Measurements from ENCODE around the gene HBEGF. TPM values are rescaled to one million over a fixed set of nuclear protein-coding genes. Genes with fewer than 3 reads are reported as not detected.

Gene HBEGF
- total and polyA plus RNA-seq, 2 experiments from 2014 or later: 2.2 to 2.9 TPM

- Mint-ChIP-seq H3K27me3 (ENCODE audit: insufficient read depth, low read depth, poor library complexity) (peaks cover 5% of the 10 kb centered on the region), H3K4me3 (no peak overlapping the region), H3K4me1 (no peaks in the 10 kb centered on the region), H3K9me3 (no peaks in the 10 kb centered on the region), H3K36me3 (ENCODE audit: low read depth) (no peaks in the 10 kb centered on the region), H3K27ac (no peak overlapping the region)
- TF ChIP-seq CREB1 (CRISPR knock-in tag; IDR thresholded peaks at IDR 0.05; ENCODE audit: low read depth): no peak
- TF ChIP-seq, protein P1, sequence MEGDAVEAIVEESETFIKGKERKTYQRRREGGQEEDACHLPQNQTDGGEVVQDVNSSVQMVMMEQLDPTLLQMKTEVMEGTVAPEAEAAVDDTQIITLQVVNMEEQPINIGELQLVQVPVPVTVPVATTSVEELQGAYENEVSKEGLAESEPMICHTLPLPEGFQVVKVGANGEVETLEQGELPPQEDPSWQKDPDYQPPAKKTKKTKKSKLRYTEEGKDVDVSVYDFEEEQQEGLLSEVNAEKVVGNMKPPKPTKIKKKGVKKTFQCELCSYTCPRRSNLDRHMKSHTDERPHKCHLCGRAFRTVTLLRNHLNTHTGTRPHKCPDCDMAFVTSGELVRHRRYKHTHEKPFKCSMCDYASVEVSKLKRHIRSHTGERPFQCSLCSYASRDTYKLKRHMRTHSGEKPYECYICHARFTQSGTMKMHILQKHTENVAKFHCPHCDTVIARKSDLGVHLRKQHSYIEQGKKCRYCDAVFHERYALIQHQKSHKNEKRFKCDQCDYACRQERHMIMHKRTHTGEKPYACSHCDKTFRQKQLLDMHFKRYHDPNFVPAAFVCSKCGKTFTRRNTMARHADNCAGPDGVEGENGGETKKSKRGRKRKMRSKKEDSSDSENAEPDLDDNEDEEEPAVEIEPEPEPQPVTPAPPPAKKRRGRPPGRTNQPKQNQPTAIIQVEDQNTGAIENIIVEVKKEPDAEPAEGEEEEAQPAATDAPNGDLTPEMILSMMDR (conservative IDR thresholded peaks at IDR 0.05; ENCODE audit: low read depth in 2 of 2): no peak
- no peak for TF ChIP-seq ZNF331 (CRISPR knock-in tag; IDR thresholded peaks at IDR 0.05; ENCODE audit: low read depth)
- TF ChIP-seq STAT1 (IDR thresholded peaks at IDR 0.05; ENCODE audit: unreplicated experiment): no peak
- H3K36me3 ChIP-seq (ENCODE audit: insufficient read depth): no peaks in the 10 kb centered on the region
- ATAC-seq (no peak), DNase-seq (ENCODE audit: low spot score) (no peak)
- no peak overlapping the region for H3K4me2 ChIP-seq
- no peaks in the 10 kb centered on the region for H3K4me1 ChIP-seq (ENCODE audit: insufficient read depth)
- H3K79me2 ChIP-seq (replicated peaks; ENCODE audit: insufficient read depth): no peaks in the 10 kb centered on the region
- H2AFZ ChIP-seq: no peak overlapping the region
- no peak overlapping the region for H3K4me3 ChIP-seq
- H3K27me3 ChIP-seq (ENCODE audit: insufficient read depth): no peaks in the 10 kb centered on the region
- no peaks in the 10 kb centered on the region for H3K9me2 ChIP-seq (ENCODE audit: insufficient read depth)
- no peaks in the 10 kb centered on the region; the same call in 1 of the 2 replicates for H4K20me1 ChIP-seq (replicated peaks; ENCODE audit: insufficient read depth)
- H3K27ac ChIP-seq (ENCODE audit: low read depth): no peak overlapping the region
- no peaks in the 10 kb centered on the region for H3F3A ChIP-seq (replicated peaks; ENCODE audit: low read depth)
Observed at GRCh38 chr5:140381972-140382371, 35.6 kb upstream of the HBEGF start.

DNA sequence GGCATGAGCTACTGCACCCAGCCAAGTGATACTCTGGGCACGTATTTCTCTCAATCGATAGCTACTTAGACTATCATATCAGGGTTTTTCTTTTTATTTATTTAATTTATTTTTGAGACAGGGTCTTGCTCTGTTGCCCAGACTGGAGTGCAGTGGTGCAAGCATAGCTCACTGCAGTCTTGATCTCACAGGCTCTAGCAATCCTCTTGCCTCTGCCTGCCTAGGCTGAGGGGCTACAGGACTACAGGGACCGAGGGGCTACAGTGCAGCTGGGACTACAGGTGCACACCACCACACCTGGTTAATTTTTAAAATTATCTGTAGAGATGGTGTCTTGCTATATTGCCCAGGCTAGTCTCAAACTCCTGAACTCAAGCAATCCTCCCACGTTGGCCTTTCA lies 34.9 kb upstream of the HBEGF start:
- H3K4me3 ChIP-seq: no peak overlapping the region
- H4K20me1 ChIP-seq (replicated peaks; ENCODE audit: insufficient read depth): no peaks in the 10 kb centered on the region; the same call in 1 of the 2 replicates
- no peak overlapping the region for H3K4me3 Mint-ChIP-seq
- no peaks in the 10 kb centered on the region for H3K9me3 Mint-ChIP-seq
- no peaks in the 10 kb centered on the region for H3K27me3 ChIP-seq (ENCODE audit: insufficient read depth)
- H3K79me2 ChIP-seq (replicated peaks; ENCODE audit: insufficient read depth): no peaks in the 10 kb centered on the region
- no peaks in the 10 kb centered on the region for H3F3A ChIP-seq (replicated peaks; ENCODE audit: low read depth)
- DNase-seq (ENCODE audit: low spot score): no peak
- H3K27ac ChIP-seq (ENCODE audit: low read depth): no peak overlapping the region
- H3K4me1 ChIP-seq (ENCODE audit: insufficient read depth): no peaks in the 10 kb centered on the region
- no peak overlapping the region for H3K27ac Mint-ChIP-seq
- peaks cover 7% of the 10 kb centered on the region for H3K27me3 Mint-ChIP-seq (ENCODE audit: insufficient read depth, low read depth, poor library complexity)
- no peaks in the 10 kb centered on the region for H3K4me1 Mint-ChIP-seq
- no peaks in the 10 kb centered on the region for H3K9me2 ChIP-seq (ENCODE audit: insufficient read depth)
- TF ChIP-seq ZNF114 (CRISPR knock-in tag; IDR thresholded peaks at IDR 0.05): no peak
- TF ChIP-seq, protein P1 (conservative IDR thresholded peaks at IDR 0.05; ENCODE audit: low read depth in 2 of 2): no peak
- TF ChIP-seq NANOG (IDR thresholded peaks at IDR 0.05; ENCODE audit: borderline replicate concordance): no peak
- TF ChIP-seq JUNB (IDR thresholded peaks at IDR 0.05; ENCODE audit: unreplicated experiment): no peak
- no peak for ATAC-seq
- H2AFZ ChIP-seq: no peak overlapping the region
- no peak overlapping the region for H3K4me2 ChIP-seq
- no peaks in the 10 kb centered on the region for H3K36me3 Mint-ChIP-seq (ENCODE audit: low read depth)
- H3K36me3 ChIP-seq (ENCODE audit: insufficient read depth): no peaks in the 10 kb centered on the region

Measured in GM23338 (cell line).